Cardiac muscle cell (in vitro differentiated cells and primary cell): Measurements from ENCODE around the gene KRT74. TPM values are rescaled to one million over a fixed set of nuclear protein-coding genes. Genes with fewer than 3 reads are reported as not detected.

Source experiments
- DNase-seq, 2 donors: peaks; one replicate each; pipeline versions ENCODE4 v3.0.0 to v3.0.0-alpha.2; 2010 to 2017; ENCODE audit warnings: low read depth in 1 of 2, low spot score in 1 of 2
- H3K27ac ChIP-seq: fragments of 200-600 bp; sonication (generic); 2 replicates; pipeline ENCODE4 v1.5.1; 2016
- H3K27me3 ChIP-seq: fragments of 200-600 bp; sonication (generic); 2 replicates; pipeline ENCODE4 v1.6.0; 2016; ENCODE audit warnings: control low read depth
- H3K36me3 ChIP-seq: fragments of 200-600 bp; sonication (generic); 2 replicates; pipeline ENCODE4 v1.5.1; 2016; ENCODE audit warnings: control low read depth
- H3K4me1 ChIP-seq: fragments of 200-600 bp; sonication (generic); 2 replicates; pipeline ENCODE4 v1.8.1; 2017; ENCODE audit warnings: low read depth, mild to moderate bottlenecking, mixed run types
- H3K4me3 ChIP-seq: fragments of 200-600 bp; sonication (generic); 2 replicates; pipeline ENCODE4 v1.5.1; 2016; ENCODE audit warnings: mild to moderate bottlenecking
- H3K9me3 ChIP-seq: fragments of 200-600 bp; sonication (generic); 2 replicates; pipeline ENCODE4 v1.5.1; 2017; ENCODE audit warnings: low read depth, mild to moderate bottlenecking, control low read depth
- polyA plus RNA-seq: library from polyadenylated mRNA; unstranded; fragments of >200 nt; fragmentation: Nextera tagmentation; extraction: Ambion mirVana; gene quantifications from 2 replicates; pipeline ENCODE4 v1.2.1, GENCODE V29; 2016
- total RNA-seq: library from RNA; depleted of rRNA; stranded (reverse); fragments of >200 nt; gene quantifications from 2 replicates; pipeline ENCODE4 v1.2.3, GENCODE V29; 2016
- TF ChIP-seq, protein P1 (sequence below): IDR thresholded peaks from 2 replicates; pipeline ENCODE4 v1.5.1; 2012; ENCODE audit warnings: low read depth, mild to moderate bottlenecking, low read length

Gene KRT74
- total and polyA plus RNA-seq, 2 experiments from 2014 or later, result not detected

DNA sequence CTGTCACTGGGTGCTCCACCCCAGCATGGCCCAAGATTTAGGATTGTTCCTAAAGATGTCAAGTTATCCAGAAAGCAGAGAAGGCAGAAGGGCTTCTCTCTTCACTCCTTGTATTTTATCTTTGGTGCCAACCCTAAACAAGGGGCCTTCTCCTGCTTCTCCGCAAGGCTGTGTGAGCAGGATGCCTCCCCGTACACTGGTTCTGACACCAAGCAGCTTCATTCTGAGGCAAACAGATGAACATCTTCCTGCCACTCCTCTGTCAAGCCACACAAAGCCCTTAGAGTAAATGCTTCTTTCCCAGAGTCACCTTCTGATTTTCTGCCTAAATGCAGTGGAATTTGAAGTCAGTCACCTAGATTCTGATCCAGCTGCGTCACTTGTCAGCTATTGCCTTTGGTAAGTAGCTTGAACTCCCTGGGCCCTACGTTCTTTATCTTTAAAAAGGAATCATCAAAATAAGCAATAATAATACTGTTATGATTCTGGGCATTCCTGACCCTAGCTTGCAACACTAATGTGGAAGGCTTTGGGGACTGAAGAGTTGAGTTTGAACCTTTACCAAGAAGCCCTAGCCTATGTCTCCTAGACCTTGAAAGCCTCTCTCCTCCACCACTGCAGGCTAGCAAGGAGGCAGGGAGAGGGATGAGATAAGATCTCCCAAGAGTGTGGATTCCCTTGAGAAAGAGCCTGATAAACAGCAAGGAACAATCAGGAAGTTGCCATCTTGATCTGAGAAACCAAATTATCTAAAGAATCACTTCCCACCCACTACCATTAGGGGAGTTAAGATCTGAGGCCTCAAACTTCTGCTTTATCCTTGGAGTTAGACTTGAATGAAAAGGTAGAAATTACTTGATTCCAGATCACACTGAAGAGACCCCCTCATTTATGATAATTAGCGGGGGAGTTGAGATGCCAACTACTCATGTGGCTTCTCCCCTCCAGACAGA is 39.1 kb upstream of the KRT74 start:
- H3K4me1 ChIP-seq, result no peaks in the 10 kb centered on the region
- peaks cover 74% of the 10 kb centered on the region for H3K27me3 ChIP-seq
- H3K9me3 ChIP-seq, result no peaks in the 10 kb centered on the region
- no peaks in the 10 kb centered on the region for H3K36me3 ChIP-seq
- TF ChIP-seq, protein P1, sequence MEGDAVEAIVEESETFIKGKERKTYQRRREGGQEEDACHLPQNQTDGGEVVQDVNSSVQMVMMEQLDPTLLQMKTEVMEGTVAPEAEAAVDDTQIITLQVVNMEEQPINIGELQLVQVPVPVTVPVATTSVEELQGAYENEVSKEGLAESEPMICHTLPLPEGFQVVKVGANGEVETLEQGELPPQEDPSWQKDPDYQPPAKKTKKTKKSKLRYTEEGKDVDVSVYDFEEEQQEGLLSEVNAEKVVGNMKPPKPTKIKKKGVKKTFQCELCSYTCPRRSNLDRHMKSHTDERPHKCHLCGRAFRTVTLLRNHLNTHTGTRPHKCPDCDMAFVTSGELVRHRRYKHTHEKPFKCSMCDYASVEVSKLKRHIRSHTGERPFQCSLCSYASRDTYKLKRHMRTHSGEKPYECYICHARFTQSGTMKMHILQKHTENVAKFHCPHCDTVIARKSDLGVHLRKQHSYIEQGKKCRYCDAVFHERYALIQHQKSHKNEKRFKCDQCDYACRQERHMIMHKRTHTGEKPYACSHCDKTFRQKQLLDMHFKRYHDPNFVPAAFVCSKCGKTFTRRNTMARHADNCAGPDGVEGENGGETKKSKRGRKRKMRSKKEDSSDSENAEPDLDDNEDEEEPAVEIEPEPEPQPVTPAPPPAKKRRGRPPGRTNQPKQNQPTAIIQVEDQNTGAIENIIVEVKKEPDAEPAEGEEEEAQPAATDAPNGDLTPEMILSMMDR, result no peak
- H3K4me3 ChIP-seq, result no peak overlapping the region
- no peak for DNase-seq
- H3K27ac ChIP-seq, result no peak overlapping the region

DNA sequence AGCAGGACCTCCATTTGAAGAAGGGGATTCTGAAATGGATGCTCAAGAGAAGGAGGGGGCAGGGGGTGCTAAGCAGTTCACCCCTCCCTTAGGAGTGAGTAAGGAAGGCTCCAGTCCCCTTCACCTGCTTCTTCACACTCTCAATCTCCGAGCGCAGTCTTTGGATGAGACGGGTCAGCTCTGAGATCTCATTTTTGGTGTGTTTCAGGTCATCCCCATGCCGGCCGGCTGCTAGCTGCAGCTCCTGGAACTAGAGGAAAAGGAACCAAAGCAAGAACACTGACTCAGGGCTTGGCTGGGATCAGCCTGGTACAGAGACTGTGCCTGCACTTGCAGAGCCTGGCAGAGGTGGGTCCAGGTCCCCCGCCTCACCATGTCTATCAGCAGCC is 37.4 kb upstream of the KRT74 start:
- no peak for DNase-seq
- Histone ChIP-seq H3K36me3 (no peaks in the 10 kb centered on the region), H3K27ac (no peak overlapping the region), H3K9me3 (no peaks in the 10 kb centered on the region), H3K4me1 (no peaks in the 10 kb centered on the region), H3K4me3 (no peak overlapping the region), H3K27me3 (peaks cover 64% of the 10 kb centered on the region)
- TF ChIP-seq, protein P1, result no peak

- no peaks in the 10 kb centered on the region for H3K36me3 ChIP-seq
- H3K27me3 ChIP-seq, result peaks cover 44% of the 10 kb centered on the region
- no peaks in the 10 kb centered on the region for H3K9me3 ChIP-seq
- DNase-seq, result no peak
- no peaks in the 10 kb centered on the region for H3K4me1 ChIP-seq
- TF ChIP-seq, protein P1, result no peak
- H3K27ac ChIP-seq, result no peak overlapping the region
- H3K4me3 ChIP-seq, result no peak overlapping the region
Observed at GRCh38 chr12:52608826-52609630, 35.4 kb upstream of the KRT74 start.

- Histone ChIP-seq H3K36me3 (no peaks in the 10 kb centered on the region), H3K9me3 (no peaks in the 10 kb centered on the region), H3K4me3 (no peak overlapping the region), H3K4me1 (no peaks in the 10 kb centered on the region), H3K27me3 (peaks cover 44% of the 10 kb centered on the region), H3K27ac (no peak overlapping the region)
- TF ChIP-seq, protein P1, result no peak
- DNase-seq, result no peak
Observed at GRCh38 chr12:52608161-52608560, 34.5 kb upstream of the KRT74 start.

DNA sequence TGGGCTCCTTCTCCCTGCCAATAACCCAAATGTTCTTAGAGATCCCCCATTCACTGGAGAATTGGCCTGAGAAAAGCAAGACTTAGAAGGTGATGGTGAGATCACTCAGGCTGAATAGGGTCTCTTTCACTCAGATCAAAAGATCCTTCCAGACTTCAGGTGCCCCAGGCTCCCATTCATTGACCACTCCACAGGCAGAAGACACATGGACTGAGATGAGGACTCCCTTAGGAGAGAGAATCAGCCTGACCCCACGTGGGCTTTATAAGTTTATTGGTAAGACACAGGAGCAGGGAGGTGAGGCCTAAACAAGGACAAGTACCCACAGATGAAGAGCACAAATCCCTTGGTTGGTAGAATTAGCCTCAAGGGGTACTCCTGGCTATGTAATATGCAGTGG is 33.7 kb upstream of the KRT74 start:
- TF ChIP-seq, protein P1, result no peak
- H3K27ac ChIP-seq, result no peak overlapping the region
- no peaks in the 10 kb centered on the region for H3K36me3 ChIP-seq
- H3K4me3 ChIP-seq, result no peak overlapping the region
- DNase-seq, result no peak
- H3K4me1 ChIP-seq, result no peaks in the 10 kb centered on the region
- H3K9me3 ChIP-seq, result no peaks in the 10 kb centered on the region
- peaks cover 39% of the 10 kb centered on the region for H3K27me3 ChIP-seq
